ENCODE data around the gene BMF. TPM values are rescaled to one million over a fixed set of nuclear protein-coding genes. Genes with fewer than 3 reads are reported as not detected.

Gene BMF
- total RNA-seq, 1 experiment from 2014 or later: not detected

- Mint-ChIP-seq H3K36me3 (ENCODE audit: insufficient read depth, unreplicated experiment) (no peaks in the 10 kb centered on the region), H3K4me3 (ENCODE audit: unreplicated experiment) (no peak overlapping the region), H3K27me3 (ENCODE audit: insufficient read depth, unreplicated experiment) (no peaks in the 10 kb centered on the region), H3K9me3 (ENCODE audit: unreplicated experiment) (no peaks in the 10 kb centered on the region), H3K4me1 (ENCODE audit: insufficient read depth, unreplicated experiment) (no peaks in the 10 kb centered on the region), H3K27ac (ENCODE audit: low read depth, unreplicated experiment) (no peak overlapping the region)
- BruUV-seq (replicated peaks): no TSS peak
- ChIA-PET POLR2A (interaction anchor here (0.7 to 2.5 kb wide), 4 partner anchors 10 to 66 kb away, joined by 3 to 8 read pairs (median 6); no protein-coding TSS in a partner anchor), CTCF (interaction anchor here (0.6 kb wide), 1 partner anchor 21 kb away, joined by 4 read pairs; no protein-coding TSS in a partner anchor)
- TF ChIP-seq CTCF (IDR thresholded peaks at IDR 0.05; ENCODE audit: unreplicated experiment): no peak
- intact Hi-C loops (cut with micrococcal nuclease): no loop called here
- DNase-seq (ENCODE audit: unreplicated experiment): no peak
Observed at GRCh38 chr15:40067921-40068624, 40.6 kb downstream of the BMF start.

DNA sequence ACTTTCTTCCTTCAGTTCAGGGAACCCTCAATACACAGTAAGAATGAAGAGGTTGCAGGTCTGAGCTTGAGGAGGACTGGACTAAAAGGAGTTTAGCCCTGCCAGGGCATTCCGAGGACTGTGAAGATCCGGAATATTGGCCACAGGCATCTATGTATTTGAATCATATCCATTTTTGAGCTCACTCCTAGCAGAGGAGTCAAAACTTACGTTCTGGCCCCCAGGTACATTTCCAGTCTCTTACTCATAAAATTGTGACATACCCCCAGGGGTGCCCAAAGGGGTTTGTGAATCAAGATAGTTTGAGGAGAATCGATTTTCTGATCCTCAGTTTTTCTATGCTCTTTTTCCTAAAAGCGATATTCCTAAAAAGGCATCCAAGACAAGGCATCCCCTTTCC lies 42.1 kb downstream of the BMF start:
- DNase-seq (ENCODE audit: unreplicated experiment): no peak
- H3K4me3 Mint-ChIP-seq (ENCODE audit: unreplicated experiment): no peak overlapping the region
- no peak for TF ChIP-seq CTCF (IDR thresholded peaks at IDR 0.05; ENCODE audit: unreplicated experiment)
- ChIA-PET CTCF (interaction anchor here (0.6 to 1.5 kb wide), 4 partner anchors 21 to 266 kb away, joined by 3 to 6 read pairs (median 4); no protein-coding TSS in a partner anchor), POLR2A (interaction anchor here (0.5 to 1.0 kb wide), 2 partner anchors 42 to 1251 kb away, joined by 3 read pairs; partner anchors contain the start of gene BMF)
- no peaks in the 10 kb centered on the region for H3K36me3 Mint-ChIP-seq (ENCODE audit: insufficient read depth, unreplicated experiment)
- intact Hi-C loops (cut with micrococcal nuclease): no loop called here
- H3K27me3 Mint-ChIP-seq (ENCODE audit: insufficient read depth, unreplicated experiment): no peaks in the 10 kb centered on the region
- no peaks in the 10 kb centered on the region for H3K9me3 Mint-ChIP-seq (ENCODE audit: unreplicated experiment)
- H3K4me1 Mint-ChIP-seq (ENCODE audit: insufficient read depth, unreplicated experiment): no peaks in the 10 kb centered on the region
- H3K27ac Mint-ChIP-seq (ENCODE audit: low read depth, unreplicated experiment): no peak overlapping the region
- BruUV-seq (replicated peaks): no TSS peak

GRCh38 chr15:40065166-40065565 lies 43.5 kb downstream of the BMF start:
- no TSS peak for BruUV-seq (replicated peaks)
- intact Hi-C loops (cut with micrococcal nuclease): no loop called here
- no peak overlapping the region for H3K27ac Mint-ChIP-seq (ENCODE audit: low read depth, unreplicated experiment)
- H3K9me3 Mint-ChIP-seq (ENCODE audit: unreplicated experiment): no peaks in the 10 kb centered on the region
- H3K4me3 Mint-ChIP-seq (ENCODE audit: unreplicated experiment): no peak overlapping the region
- TF ChIP-seq CTCF (IDR thresholded peaks at IDR 0.05; ENCODE audit: unreplicated experiment): no peak
- no peak for DNase-seq (ENCODE audit: unreplicated experiment)
- no peaks in the 10 kb centered on the region for H3K4me1 Mint-ChIP-seq (ENCODE audit: insufficient read depth, unreplicated experiment)
- ChIA-PET POLR2A (no interaction called here), CTCF (interaction anchor here (0.6 to 1.0 kb wide), 2 partner anchors 39 to 209 kb away, joined by 3 read pairs; no protein-coding TSS in a partner anchor)
- H3K36me3 Mint-ChIP-seq (ENCODE audit: insufficient read depth, unreplicated experiment): no peaks in the 10 kb centered on the region
- H3K27me3 Mint-ChIP-seq (ENCODE audit: insufficient read depth, unreplicated experiment): no peaks in the 10 kb centered on the region

- DNase-seq (ENCODE audit: unreplicated experiment): peak; percentile 50
Observed at GRCh38 chr15:40064231-40064894, 44.3 kb downstream of the BMF start.

More at GRCh38 chr15:40064231-40064894, 44.3 kb downstream of the BMF start:
- ChIA-PET CTCF (interaction anchor here (0.8 kb wide), 1 partner anchor 12 kb away, joined by 4 read pairs; no protein-coding TSS in a partner anchor), POLR2A (interaction anchor here (0.6 kb wide), 1 partner anchor 46 kb away, joined by 3 read pairs; no protein-coding TSS in a partner anchor)
- no peaks in the 10 kb centered on the region for H3K9me3 Mint-ChIP-seq (ENCODE audit: unreplicated experiment)
- intact Hi-C loops (cut with micrococcal nuclease): no loop called here
- BruUV-seq (replicated peaks): no TSS peak
- no peak overlapping the region for H3K4me3 Mint-ChIP-seq (ENCODE audit: unreplicated experiment)
- no peaks in the 10 kb centered on the region for H3K4me1 Mint-ChIP-seq (ENCODE audit: insufficient read depth, unreplicated experiment)
- TF ChIP-seq CTCF (IDR thresholded peaks at IDR 0.05; ENCODE audit: unreplicated experiment): no peak
- H3K27ac Mint-ChIP-seq (ENCODE audit: low read depth, unreplicated experiment): no peak overlapping the region
- no peaks in the 10 kb centered on the region for H3K36me3 Mint-ChIP-seq (ENCODE audit: insufficient read depth, unreplicated experiment)
- no peaks in the 10 kb centered on the region for H3K27me3 Mint-ChIP-seq (ENCODE audit: insufficient read depth, unreplicated experiment)
